K562 (cell line): ENCODE data around the gene SF3B1. TPM values are rescaled to one million over a fixed set of nuclear protein-coding genes. Genes with fewer than 3 reads are reported as not detected.

Source experiments
- ATAC-seq: fragments of 200-7000 bp; cut with Tn5 transposase; 3 replicates; pipeline ENCODE4 v1.9.1; 2020; ENCODE audit warnings: moderate library complexity
- BruUV-seq: library from RNA; stranded (reverse); fragments of 400-500 nt; replicated peaks from 2 replicates; lab custom pipeline; 2021; lab: Mats Ljungman, UMichigan
- CTCF ChIA-PET: fragments of 300-600 bp; formaldehyde crosslinking; extraction: SDS; loops from one replicate; lab custom pipeline; 2021; ENCODE audit warnings: low intra/inter-chr PET ratio; lab: Yijun Ruan, JAX
- POLR2A ChIA-PET: fragments of 300-600, 350-650 bp; sonication (Branson Sonifier 250); formaldehyde crosslinking; extraction: SDS; loops from one replicate; lab custom pipeline; 2021; ENCODE audit warnings: antibody characterized with exemption, inconsistent platforms; lab: Yijun Ruan, JAX
- DNase-seq, 4 experiments: peaks; one replicate each; pipeline versions ENCODE4 v3.0.0 to v3.0.0-alpha.2; 2011 to 2018; ENCODE audit warnings: low spot score in 3 of 4, mixed read lengths in 3 of 4; ENCODE audit errors: extremely low read depth in 1 of 4
- FAIRE-seq: peaks from 2 replicates; lab custom pipeline; 2011; peaks lifted over from hg19 to GRCh38; lab: Jason Lieb, UNC
- H2AFZ ChIP-seq: 2 replicates; pipeline ENCODE4 v1.6.0; 2011; ENCODE audit warnings: low read depth, low read length, control low read depth, inconsistent platforms
- H3K27ac ChIP-seq: fragments of 200-600 bp; 3 replicates; pipeline ENCODE4 v1.8.0; 2011; ENCODE audit warnings: low read depth, mild to moderate bottlenecking, control low read depth, inconsistent platforms, low read length, moderate library complexity, mixed read lengths; ENCODE audit errors: extremely low read depth
- H3K27me3 ChIP-seq, 2 experiments: fragments of 300-600 bp in 1 of 2; 2 replicates in 1 of 2; 3 replicates in 1 of 2; pipeline versions ENCODE4 v1.6.0 to v1.8.0; 2011; ENCODE audit warnings: inconsistent platforms in 2 of 2, low read length in 2 of 2, mild to moderate bottlenecking in 1 of 2, mixed read lengths in 1 of 2, moderate library complexity in 1 of 2; ENCODE audit not compliant: control insufficient read depth in 2 of 2, insufficient read depth in 2 of 2
- H3K36me3 ChIP-seq: fragments of 300-600 bp; 3 replicates; pipeline ENCODE4 v1.8.0; 2011; ENCODE audit warnings: mild to moderate bottlenecking, low read length, inconsistent platforms; ENCODE audit not compliant: control insufficient read depth, insufficient read depth
- H3K4me1 ChIP-seq, 2 experiments: fragments of 200-600 bp in 1 of 2; replicated peaks in 1 of 2; 2 replicates in 1 of 2; 3 replicates in 1 of 2; pipeline versions ENCODE4 v1.5.1 to v1.8.0; 2011; ENCODE audit warnings: inconsistent platforms in 2 of 2, low read length in 2 of 2, mild to moderate bottlenecking in 1 of 2, mixed read lengths in 1 of 2, moderate library complexity in 1 of 2; ENCODE audit not compliant: control insufficient read depth in 2 of 2, insufficient read depth in 2 of 2
- H3K4me2 ChIP-seq: 2 replicates; pipeline ENCODE4 v1.6.1; 2011; ENCODE audit warnings: low read length, control low read depth, inconsistent platforms, mixed read lengths; ENCODE audit not compliant: insufficient read depth
- H3K4me3 ChIP-seq: fragments of 200-600 bp; sonication (generic), shearing (Covaris generic); 2 replicates; pipeline ENCODE4 v1.5.1; 2016; ENCODE audit warnings: control low read depth, inconsistent platforms
- H3K79me2 ChIP-seq: fragments of 200-600 bp; 3 replicates; pipeline ENCODE4 v1.8.0; 2011; ENCODE audit warnings: low read length, inconsistent platforms; ENCODE audit not compliant: control insufficient read depth, insufficient read depth
- H3K9ac ChIP-seq, 2 experiments: 2 replicates each; pipeline versions ENCODE4 v1.6.0 to v1.6.1; 2011; ENCODE audit warnings: low read depth in 2 of 2, low read length in 2 of 2, control low read depth in 1 of 2, inconsistent platforms in 1 of 2, mild to moderate bottlenecking in 1 of 2, mixed read lengths in 1 of 2; ENCODE audit not compliant: insufficient read depth in 1 of 2
- H3K9me1 ChIP-seq: one replicate; pipeline ENCODE4 v1.6.0; 2011; ENCODE audit warnings: inconsistent platforms, mild to moderate bottlenecking, low read length, moderate library complexity; ENCODE audit not compliant: control insufficient read depth, insufficient read depth
- H3K9me3 ChIP-seq: replicated peaks from 2 replicates; pipeline ENCODE4 v1.5.1; 2011; ENCODE audit warnings: low read depth, low read length, inconsistent platforms; ENCODE audit not compliant: control insufficient read depth, insufficient read depth
- H4K20me1 ChIP-seq: replicated peaks from 2 replicates; pipeline ENCODE4 v1.6.1; 2011; ENCODE audit warnings: low read length, inconsistent platforms, mixed read lengths; ENCODE audit not compliant: control insufficient read depth, insufficient read depth
- BRF1 ChIP-seq: IDR thresholded peaks from 3 replicates; pipeline ENCODE4 v1.6.1; 2011; ENCODE audit warnings: borderline replicate concordance, mild to moderate bottlenecking; ENCODE audit not compliant: insufficient read length; ENCODE audit errors: extremely low read depth
- MED1 ChIP-seq: sonication (generic); formaldehyde crosslinking; IDR thresholded peaks from 2 replicates; pipeline ENCODE4 v1.8.1; 2023; ENCODE audit warnings: missing genetic modification reagents, borderline replicate concordance
- POLR3A ChIP-seq: IDR thresholded peaks from 2 replicates; pipeline ENCODE4 v1.6.1; 2011; ENCODE audit warnings: borderline replicate concordance, mild to moderate bottlenecking, moderate library complexity; ENCODE audit not compliant: insufficient read length, insufficient read depth; ENCODE audit errors: extremely low read depth
- RBBP5 ChIP-seq: fragments of 200-600 bp; sonication (generic); IDR thresholded peaks from 2 replicates; pipeline ENCODE4 v1.6.1; 2012; ENCODE audit warnings: borderline replicate concordance, mild to moderate bottlenecking, low read length, control low read depth, inconsistent platforms; ENCODE audit not compliant: insufficient read depth, poor library complexity, severe bottlenecking
- SIRT6 ChIP-seq: IDR thresholded peaks from one replicate; pipeline ENCODE4 v1.6.1; 2012; ENCODE audit warnings: low read depth, mild to moderate bottlenecking, control low read depth, inconsistent platforms, low read length, moderate library complexity
- ZKSCAN3 ChIP-seq: fragments of 250-450 bp; sonication (Bioruptor Pico); IDR thresholded peaks from 2 replicates; pipeline ENCODE4 v1.4.0; 2020
- WGBS: fragments of 100-300 bp; shearing (Covaris generic); methylation state at CpG from one replicate; pipeline ENCODE4 v1.1.6; 2016; ENCODE audit warnings: low coverage, mixed read lengths; ENCODE audit not compliant: insufficient coverage; ENCODE audit errors: missing lambda C conversion rate; 5-methylcytosine and 5-hydroxymethylcytosine counted together
- in situ Hi-C: fragments of 300-500 bp; cut with MboI; formaldehyde crosslinking; loops from 4 replicates; pipeline ENCODE4 v1.15.0; 2018; ENCODE audit warnings: inconsistent platforms, mixed read lengths
- intact Hi-C: fragments of 100-400 bp; cut with micrococcal nuclease; formaldehyde crosslinking; loops from 2 replicates; pipeline ENCODE4 v1.14.2; 2022
- polyA plus RNA-seq, 8 experiments: library from polyadenylated mRNA; depleted of rRNA in 4 of 8; stranded (reverse) in 5 of 8; unstranded in 3 of 8; fragments of >200 nt; fragmentation: Nextera tagmentation in 2 of 8; fragmentation: Illumina TruSeq in 1 of 8; extraction: Ambion mirVana in 2 of 8; extraction: Trizol in 1 of 8; gene quantifications; 2 replicates each; pipeline versions ENCODE4 v1.2.1 to v1.2.3, GENCODE V29; 2011 to 2014; ENCODE audit warnings: inconsistent platforms in 1 of 8, missing spikeins in 1 of 8
- total RNA-seq, 7 experiments: library from RNA; depleted of rRNA in 6 of 7; stranded (reverse); fragments of >200 nt in 6 of 7; fragmentation: Illumina TruSeq in 2 of 7; extraction: Trizol in 2 of 7; gene quantifications; 2 replicates each; pipeline versions ENCODE4 v1.2.1 to v1.2.3, GENCODE V29; 2011 to 2021; ENCODE audit warnings: low replicate concordance in 1 of 7
- TF ChIP-seq, protein P1 (sequence below): fragments of 250-450 bp; sonication (Bioruptor Pico); IDR thresholded peaks from 2 replicates; pipeline ENCODE4 v1.8.0; 2022; ENCODE audit warnings: moderate library complexity, mild to moderate bottlenecking, inconsistent platforms

SF3B1 gene
- total and polyA plus RNA-seq, 9 of the 15 experiments (the other 6 are each of a cell fraction or from before 2014, with no cell fraction given), result 96.2 to 377 (median 177) TPM

DNA sequence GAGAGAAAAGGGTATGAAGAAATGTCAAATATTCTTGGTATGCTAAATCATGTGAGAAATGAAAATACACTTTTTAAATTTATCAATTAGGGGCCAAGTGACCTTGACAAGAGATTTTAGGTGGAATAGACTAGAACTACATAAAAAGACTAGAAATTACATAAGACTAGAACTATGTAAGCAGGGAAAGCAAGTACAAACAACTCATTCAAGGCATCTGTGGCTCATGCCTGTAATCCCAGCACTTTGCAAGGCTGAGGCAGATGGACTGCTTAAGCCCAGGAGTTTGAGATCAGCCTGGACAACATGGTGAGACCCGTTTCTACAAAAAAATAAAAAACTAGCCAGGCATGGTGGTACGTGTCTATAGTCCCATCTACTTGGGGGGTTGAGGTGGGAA is 20.3 kb downstream of the SF3B1 start (continued):
- TF ChIP-seq SIRT6 (no peak), MED1 (CRISPR knock-in tag) (no peak), BRF1 (no peak), ZKSCAN3 (CRISPR knock-in tag) (no peak), RBBP5 (no peak)
- TF ChIP-seq, protein P1, sequence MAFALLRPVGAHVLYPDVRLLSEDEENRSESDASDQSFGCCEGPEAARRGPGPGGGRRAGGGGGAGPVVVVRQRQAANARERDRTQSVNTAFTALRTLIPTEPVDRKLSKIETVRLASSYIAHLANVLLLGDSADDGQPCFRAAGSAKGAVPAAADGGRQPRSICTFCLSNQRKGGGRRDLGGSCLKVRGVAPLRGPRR, result no peak

DNA sequence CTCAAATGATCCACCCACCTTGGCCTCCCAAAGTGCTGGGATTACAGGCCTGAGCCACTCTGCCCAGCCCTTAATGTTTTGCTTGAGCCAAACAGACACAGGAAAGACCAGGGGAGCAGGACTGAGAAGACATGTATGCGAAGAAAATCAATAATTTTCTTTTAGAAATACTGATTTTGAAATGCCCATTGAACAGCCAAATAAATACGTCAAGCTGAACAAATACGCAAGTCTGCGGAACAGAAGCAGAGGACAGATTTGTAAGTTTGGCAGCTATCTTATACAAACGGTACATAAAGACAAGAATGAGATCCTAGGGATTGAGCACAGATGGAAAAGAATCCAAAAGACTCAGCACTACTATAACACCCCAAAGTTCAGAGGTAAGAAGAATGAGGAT is 20.8 kb downstream of the SF3B1 start:
- TF ChIP-seq POLR3A, result no peak
- Histone ChIP-seq H3K27me3 (no peaks in the 10 kb centered on the region), H2AFZ (no peak overlapping the region), H4K20me1 (no peaks in the 10 kb centered on the region), H3K4me2 (no peak overlapping the region), H3K4me3 (no peak overlapping the region), H3K9ac (no peak overlapping the region), H3K79me2 (peaks cover 11% of the 10 kb centered on the region; the same call in 2 of the 3 replicates), H3K36me3 (peaks cover 83% of the 10 kb centered on the region), H3K4me1 (no peaks in the 10 kb centered on the region), H3K9me1 (no peaks in the 10 kb centered on the region), H3K27ac (no peak overlapping the region), H3K9me3 (no peaks in the 10 kb centered on the region)
- in situ Hi-C loops (no loop called here), intact Hi-C loops (no loop called here)
- CTCF ChIA-PET, result no interaction called here
- whole genome bisulfite sequencing, result 92% methylated on average over 5 of the region's 5 CpGs
- DNase-seq (no peak), FAIRE-seq (no peak), ATAC-seq (no peak)
- POLR2A ChIA-PET, result interaction anchor here (0.6 to 1.3 kb wide), 3 partner anchors 17 to 86 kb away, joined by 3 to 4 read pairs (median 3); partner anchors contain the start of genes HSPD1, HSPE1 and SF3B1
- BruUV-seq, result no TSS peak
